Astrocyte of the cerebellum (primary cell): ENCODE results near the gene NFIX.
A peak's percentile ranks its signal among the peaks of the same experiment; 100 is the strongest.
"Not testable (repeated sequence)": the region's sequence is repeated elsewhere in the genome, so short reads cannot be mapped to it uniquely, and the experiment has no call there.

Source experiments
- DNase-seq: peaks from one replicate; pipeline ENCODE4 v3.0.0-alpha.2; 2011; ENCODE audit warnings: low read depth
- H3K4me3 ChIP-seq: 2 replicates; pipeline ENCODE4 v1.5.1; 2011; ENCODE audit warnings: mild to moderate bottlenecking, low read depth, low read length, moderate library complexity
- CTCF ChIP-seq: IDR thresholded peaks from 2 replicates; pipeline ENCODE4 v1.5.1; 2012; ENCODE audit warnings: low read length, low read depth, moderate library complexity, mild to moderate bottlenecking; ENCODE audit errors: missing control alignments
- in situ Hi-C: cut with HindIII; loops from 2 replicates; pipeline ENCODE4 v1.10.0; 2017; ENCODE audit warnings: low sequenced_read_pairs

Gene NFIX

GRCh38 chr19:12948612-12949362 lies 46.5 kb upstream of the NFIX start:
- in situ Hi-C loops: no loop called here
- no peak for TF ChIP-seq CTCF
- H3K4me3 ChIP-seq: no peak overlapping the region
- no peak for DNase-seq

GRCh38 chr19:12949363-12950283 lies 45.7 kb upstream of the NFIX start:
- in situ Hi-C loops: no loop called here
- H3K4me3 ChIP-seq: no peak overlapping the region
- no peak for TF ChIP-seq CTCF
- DNase-seq: no peak

GRCh38 chr19:12952050-12952449 lies 43.2 kb upstream of the NFIX start:
- H3K4me3 ChIP-seq, in situ Hi-C loops, DNase-seq: not testable (repeated sequence)

GRCh38 chr19:12952488-12953137 lies 42.7 kb upstream of the NFIX start:
- no peak overlapping the region for H3K4me3 ChIP-seq
- TF ChIP-seq CTCF: no peak
- in situ Hi-C loops: no loop called here
- peak; percentile 70 for DNase-seq

- in situ Hi-C loops: no loop called here
- DNase-seq: no peak
- H3K4me3 ChIP-seq: no peak overlapping the region
- TF ChIP-seq CTCF: no peak
These were observed 42.0 kb upstream of the NFIX start for GRCh38 chr19:12953138-12953798.

- in situ Hi-C loops: no loop called here
- no peak overlapping the region for H3K4me3 ChIP-seq
- DNase-seq: no peak
- TF ChIP-seq CTCF: no peak
These were observed 41.3 kb upstream of the NFIX start for GRCh38 chr19:12953799-12954611.
